H1 (cell line): ENCODE measurements around the gene SORCS3. TPM values are rescaled to one million over a fixed set of nuclear protein-coding genes. Genes with fewer than 3 reads are reported as not detected.

Experiments used
- ASH2L ChIP-seq: fragments of 200-600, 300-600 bp; sonication (generic); IDR thresholded peaks from one replicate; pipeline ENCODE4 v1.7.1; 2017; ENCODE audit warnings: low read length
- BACH1 ChIP-seq: IDR thresholded peaks from 2 replicates; pipeline ENCODE4 v1.6.1; 2012; ENCODE audit warnings: low read length, improper control_type of control experiment
- EP300 ChIP-seq, 2 experiments: IDR thresholded peaks; 1 replicate in 1 of 2; 2 replicates in 1 of 2; pipeline ENCODE4 v1.6.1; 2011 to 2012; ENCODE audit warnings: low read depth in 2 of 2, low read length in 2 of 2, mild to moderate bottlenecking in 2 of 2, borderline replicate concordance in 1 of 2, inconsistent platforms in 1 of 2, moderate library complexity in 1 of 2
- JUN ChIP-seq: IDR thresholded peaks from 2 replicates; pipeline ENCODE4 v1.6.1; 2011; ENCODE audit warnings: low read depth, mild to moderate bottlenecking, improper control_type of control experiment, low read length
- POU5F1 ChIP-seq: IDR thresholded peaks from 2 replicates; pipeline ENCODE4 v1.6.1; 2011; ENCODE audit warnings: low read depth, mild to moderate bottlenecking, low read length, moderate library complexity
- RAD21 ChIP-seq, 2 experiments: IDR thresholded peaks in 1 of 2; conservative IDR thresholded peaks in 1 of 2; 2 replicates each; pipeline ENCODE4 v1.6.1; 2011; ENCODE audit warnings: low read depth in 2 of 2, low read length in 2 of 2, improper control_type of control experiment in 1 of 2, inconsistent platforms in 1 of 2, mild to moderate bottlenecking in 1 of 2, moderate library complexity in 1 of 2
- RBBP5 ChIP-seq: IDR thresholded peaks from 2 replicates; pipeline ENCODE4 v1.7.1; 2012; ENCODE audit warnings: low read depth, mild to moderate bottlenecking, inconsistent platforms, low read length, moderate library complexity, borderline replicate concordance
- RNF2 ChIP-seq: fragments of 200-900, 300-1000 bp; sonication (generic); IDR thresholded peaks from 2 replicates; pipeline ENCODE4 v1.7.1; 2016; ENCODE audit warnings: borderline replicate concordance, low read depth, mild to moderate bottlenecking, antibody characterized with exemption, low read length; ENCODE audit not compliant: poor library complexity, severe bottlenecking; ENCODE audit errors: missing control alignments
- SAP30 ChIP-seq: fragments of 300-600 bp; sonication (generic); IDR thresholded peaks from 2 replicates; pipeline ENCODE4 v1.7.1; 2012; ENCODE audit warnings: low read length, moderate library complexity, mild to moderate bottlenecking, inconsistent platforms; ENCODE audit not compliant: insufficient read depth, insufficient replicate concordance
- polyA plus RNA-seq, 7 experiments: library from polyadenylated mRNA; depleted of rRNA in 3 of 7; stranded (reverse) in 5 of 7; unstranded in 2 of 7; fragments of >200 nt in 5 of 7; fragments of 200-250 nt in 2 of 7; gene quantifications; 1 replicate in 5 of 7; 2 replicates in 1 of 7; 4 replicates in 1 of 7; pipeline versions ENCODE4 v1.2.1 to v1.2.3, GENCODE V29; 2011 to 2013; ENCODE audit warnings: missing spikeins in 2 of 7, mixed read lengths in 2 of 7
- total RNA-seq: library from RNA; stranded (reverse); fragmentation: NEBNext Ultra II Directional; extraction: Animal tissue kit (Norgen Biotek cat#: 25700); gene quantifications from 2 replicates; pipeline ENCODE4 v1.2.1, GENCODE V29; 2021
- TF ChIP-seq, protein P1 (sequence below): fragments of 300-600 bp; sonication (generic); IDR thresholded peaks from 2 replicates; pipeline ENCODE4 v1.7.1; 2012; ENCODE audit warnings: low read length, moderate library complexity, mild to moderate bottlenecking, inconsistent platforms; ENCODE audit not compliant: insufficient replicate concordance

Gene SORCS3
- total and polyA plus RNA-seq, 2 of the 8 experiments (the other 6 are each of a cell fraction or from before 2014, with no cell fraction given) = 0.26 to 0.88 TPM

DNA sequence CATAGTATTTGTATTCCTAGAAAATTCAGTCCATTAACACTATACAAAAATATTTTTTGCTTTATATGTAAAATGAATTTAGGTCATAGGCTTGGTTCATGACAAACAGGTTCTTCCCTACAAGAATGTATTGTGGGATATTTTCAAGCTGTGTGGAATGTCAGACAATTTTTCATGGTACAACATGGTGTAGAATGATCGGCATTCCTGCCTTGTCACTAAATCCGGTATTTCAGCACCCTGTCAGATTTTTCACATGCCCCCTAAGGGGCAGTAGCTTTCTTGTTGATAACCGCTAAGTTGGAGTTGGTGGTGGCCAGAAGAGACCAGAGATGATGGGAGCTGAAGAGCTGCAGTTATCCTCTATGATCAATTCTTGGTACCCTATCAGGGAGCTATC, 154.3 kb downstream of the SORCS3 start (continued):
- TF ChIP-seq, protein P1, sequence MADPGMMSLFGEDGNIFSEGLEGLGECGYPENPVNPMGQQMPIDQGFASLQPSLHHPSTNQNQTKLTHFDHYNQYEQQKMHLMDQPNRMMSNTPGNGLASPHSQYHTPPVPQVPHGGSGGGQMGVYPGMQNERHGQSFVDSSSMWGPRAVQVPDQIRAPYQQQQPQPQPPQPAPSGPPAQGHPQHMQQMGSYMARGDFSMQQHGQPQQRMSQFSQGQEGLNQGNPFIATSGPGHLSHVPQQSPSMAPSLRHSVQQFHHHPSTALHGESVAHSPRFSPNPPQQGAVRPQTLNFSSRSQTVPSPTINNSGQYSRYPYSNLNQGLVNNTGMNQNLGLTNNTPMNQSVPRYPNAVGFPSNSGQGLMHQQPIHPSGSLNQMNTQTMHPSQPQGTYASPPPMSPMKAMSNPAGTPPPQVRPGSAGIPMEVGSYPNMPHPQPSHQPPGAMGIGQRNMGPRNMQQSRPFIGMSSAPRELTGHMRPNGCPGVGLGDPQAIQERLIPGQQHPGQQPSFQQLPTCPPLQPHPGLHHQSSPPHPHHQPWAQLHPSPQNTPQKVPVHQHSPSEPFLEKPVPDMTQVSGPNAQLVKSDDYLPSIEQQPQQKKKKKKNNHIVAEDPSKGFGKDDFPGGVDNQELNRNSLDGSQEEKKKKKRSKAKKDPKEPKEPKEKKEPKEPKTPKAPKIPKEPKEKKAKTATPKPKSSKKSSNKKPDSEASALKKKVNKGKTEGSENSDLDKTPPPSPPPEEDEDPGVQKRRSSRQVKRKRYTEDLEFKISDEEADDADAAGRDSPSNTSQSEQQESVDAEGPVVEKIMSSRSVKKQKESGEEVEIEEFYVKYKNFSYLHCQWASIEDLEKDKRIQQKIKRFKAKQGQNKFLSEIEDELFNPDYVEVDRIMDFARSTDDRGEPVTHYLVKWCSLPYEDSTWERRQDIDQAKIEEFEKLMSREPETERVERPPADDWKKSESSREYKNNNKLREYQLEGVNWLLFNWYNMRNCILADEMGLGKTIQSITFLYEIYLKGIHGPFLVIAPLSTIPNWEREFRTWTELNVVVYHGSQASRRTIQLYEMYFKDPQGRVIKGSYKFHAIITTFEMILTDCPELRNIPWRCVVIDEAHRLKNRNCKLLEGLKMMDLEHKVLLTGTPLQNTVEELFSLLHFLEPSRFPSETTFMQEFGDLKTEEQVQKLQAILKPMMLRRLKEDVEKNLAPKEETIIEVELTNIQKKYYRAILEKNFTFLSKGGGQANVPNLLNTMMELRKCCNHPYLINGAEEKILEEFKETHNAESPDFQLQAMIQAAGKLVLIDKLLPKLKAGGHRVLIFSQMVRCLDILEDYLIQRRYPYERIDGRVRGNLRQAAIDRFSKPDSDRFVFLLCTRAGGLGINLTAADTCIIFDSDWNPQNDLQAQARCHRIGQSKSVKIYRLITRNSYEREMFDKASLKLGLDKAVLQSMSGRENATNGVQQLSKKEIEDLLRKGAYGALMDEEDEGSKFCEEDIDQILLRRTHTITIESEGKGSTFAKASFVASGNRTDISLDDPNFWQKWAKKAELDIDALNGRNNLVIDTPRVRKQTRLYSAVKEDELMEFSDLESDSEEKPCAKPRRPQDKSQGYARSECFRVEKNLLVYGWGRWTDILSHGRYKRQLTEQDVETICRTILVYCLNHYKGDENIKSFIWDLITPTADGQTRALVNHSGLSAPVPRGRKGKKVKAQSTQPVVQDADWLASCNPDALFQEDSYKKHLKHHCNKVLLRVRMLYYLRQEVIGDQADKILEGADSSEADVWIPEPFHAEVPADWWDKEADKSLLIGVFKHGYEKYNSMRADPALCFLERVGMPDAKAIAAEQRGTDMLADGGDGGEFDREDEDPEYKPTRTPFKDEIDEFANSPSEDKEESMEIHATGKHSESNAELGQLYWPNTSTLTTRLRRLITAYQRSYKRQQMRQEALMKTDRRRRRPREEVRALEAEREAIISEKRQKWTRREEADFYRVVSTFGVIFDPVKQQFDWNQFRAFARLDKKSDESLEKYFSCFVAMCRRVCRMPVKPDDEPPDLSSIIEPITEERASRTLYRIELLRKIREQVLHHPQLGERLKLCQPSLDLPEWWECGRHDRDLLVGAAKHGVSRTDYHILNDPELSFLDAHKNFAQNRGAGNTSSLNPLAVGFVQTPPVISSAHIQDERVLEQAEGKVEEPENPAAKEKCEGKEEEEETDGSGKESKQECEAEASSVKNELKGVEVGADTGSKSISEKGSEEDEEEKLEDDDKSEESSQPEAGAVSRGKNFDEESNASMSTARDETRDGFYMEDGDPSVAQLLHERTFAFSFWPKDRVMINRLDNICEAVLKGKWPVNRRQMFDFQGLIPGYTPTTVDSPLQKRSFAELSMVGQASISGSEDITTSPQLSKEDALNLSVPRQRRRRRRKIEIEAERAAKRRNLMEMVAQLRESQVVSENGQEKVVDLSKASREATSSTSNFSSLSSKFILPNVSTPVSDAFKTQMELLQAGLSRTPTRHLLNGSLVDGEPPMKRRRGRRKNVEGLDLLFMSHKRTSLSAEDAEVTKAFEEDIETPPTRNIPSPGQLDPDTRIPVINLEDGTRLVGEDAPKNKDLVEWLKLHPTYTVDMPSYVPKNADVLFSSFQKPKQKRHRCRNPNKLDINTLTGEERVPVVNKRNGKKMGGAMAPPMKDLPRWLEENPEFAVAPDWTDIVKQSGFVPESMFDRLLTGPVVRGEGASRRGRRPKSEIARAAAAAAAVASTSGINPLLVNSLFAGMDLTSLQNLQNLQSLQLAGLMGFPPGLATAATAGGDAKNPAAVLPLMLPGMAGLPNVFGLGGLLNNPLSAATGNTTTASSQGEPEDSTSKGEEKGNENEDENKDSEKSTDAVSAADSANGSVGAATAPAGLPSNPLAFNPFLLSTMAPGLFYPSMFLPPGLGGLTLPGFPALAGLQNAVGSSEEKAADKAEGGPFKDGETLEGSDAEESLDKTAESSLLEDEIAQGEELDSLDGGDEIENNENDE = no peak
- TF ChIP-seq RNF2 = no peak
- TF ChIP-seq ASH2L = no peak
- no peak for TF ChIP-seq RBBP5
- no peak for TF ChIP-seq POU5F1
- TF ChIP-seq RAD21 (IDR thresholded peaks at IDR 0.05 in 1 of 2, conservative IDR thresholded peaks at IDR 0.05 in 1 of 2; ENCODE audit: low read depth in 2 of 2, low read length in 2 of 2) = no peak
- no peak for TF ChIP-seq EP300 (IDR thresholded peaks at IDR 0.05; ENCODE audit: borderline replicate concordance in 1 of 2, low read depth in 2 of 2, low read length in 2 of 2)
- TF ChIP-seq BACH1 = no peak
- TF ChIP-seq JUN = no peak
- TF ChIP-seq SAP30 = no peak
